Right renal pelvis (tissue), 4 donors: ENCODE measurements around the gene OR5B3. TPM values are rescaled to one million over a fixed set of nuclear protein-coding genes. Genes with fewer than 3 reads are reported as not detected.
"Not testable (repeated sequence)": the region's sequence is repeated elsewhere in the genome, so short reads cannot be mapped to it uniquely, and the experiment has no call there.

Source experiments
- DNase-seq, 4 donors: peaks; one replicate each; pipeline ENCODE4 v3.0.0-alpha.2; 2013; ENCODE audit warnings: low read depth in 4 of 4, low spot score in 3 of 4, missing footprints in 1 of 4
- polyA plus RNA-seq, 4 donors: library from polyadenylated mRNA; unstranded; fragments of 120-200 nt; gene quantifications; one replicate each; pipeline ENCODE4 v1.2.1, GENCODE V29; 2013; ENCODE audit not compliant: insufficient read length in 4 of 4

OR5B3 gene
- not detected for polyA plus RNA-seq

DNA sequence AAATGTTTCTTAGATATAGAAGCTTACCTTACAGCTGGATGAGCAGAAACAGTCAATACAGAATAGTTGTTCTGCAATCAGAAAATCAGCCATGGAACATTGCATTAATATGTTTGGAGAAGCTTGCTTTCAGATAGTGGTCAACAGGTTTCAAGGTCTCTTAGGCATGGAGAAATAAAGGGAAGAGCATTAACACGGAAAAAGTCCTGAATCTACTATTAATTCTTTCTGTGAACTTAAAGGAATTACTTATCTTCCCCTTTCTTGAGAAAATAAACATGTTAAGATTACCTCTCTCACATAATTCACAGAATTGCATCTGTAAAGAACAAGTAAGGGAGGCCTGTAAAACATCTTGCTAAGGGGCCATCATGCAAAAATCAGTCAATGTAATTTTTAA lies at the start of gene OR5B3:
Gene OR5B3, minus strand, starts transcription at position 101 of the 400 bp plus-strand sequence. CDS start 3,465 bp downstream, outside the sequence.
- no peak for DNase-seq

DNA sequence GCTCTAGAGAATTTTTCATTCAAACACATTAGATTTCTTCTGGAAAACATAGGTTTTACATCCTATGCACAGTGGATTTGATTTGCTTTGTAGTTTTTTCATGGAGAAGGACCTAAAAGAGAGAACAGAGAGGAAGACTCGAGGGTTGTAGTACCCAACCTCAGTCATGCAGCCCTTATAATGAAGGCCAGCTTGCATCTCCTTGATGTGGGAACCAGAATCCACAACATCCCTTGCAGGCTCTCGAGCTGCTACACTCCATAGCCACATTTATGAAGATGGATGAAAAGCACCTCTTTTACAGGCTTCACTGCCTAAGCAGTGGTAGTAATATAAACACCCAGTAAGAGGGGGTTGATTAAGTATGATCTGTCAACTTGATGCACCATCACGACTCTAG lies 44.9 kb upstream of the OR5B3 start:
- no peak for DNase-seq

DNA sequence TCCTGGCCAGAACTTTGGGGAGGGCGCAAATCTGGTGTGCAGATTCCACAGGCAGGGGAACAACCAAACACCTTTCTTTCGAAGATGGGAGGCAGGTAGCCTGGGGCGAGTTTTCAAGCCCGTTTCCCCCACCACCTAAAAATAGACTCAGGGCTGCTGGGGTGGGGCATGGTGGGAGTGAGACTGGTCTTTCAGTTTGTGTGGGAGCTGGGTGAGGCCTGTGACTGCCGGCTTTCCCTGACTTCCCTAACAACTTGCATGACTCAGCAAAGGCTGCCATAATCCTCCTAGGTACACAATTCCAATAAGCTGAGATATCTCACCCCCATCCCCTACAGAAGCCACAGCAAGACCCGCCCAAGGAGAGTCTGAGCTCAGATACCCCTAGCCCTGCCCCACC lies 39.6 kb upstream of the OR5B3 start:
- DNase-seq = no peak

DNA sequence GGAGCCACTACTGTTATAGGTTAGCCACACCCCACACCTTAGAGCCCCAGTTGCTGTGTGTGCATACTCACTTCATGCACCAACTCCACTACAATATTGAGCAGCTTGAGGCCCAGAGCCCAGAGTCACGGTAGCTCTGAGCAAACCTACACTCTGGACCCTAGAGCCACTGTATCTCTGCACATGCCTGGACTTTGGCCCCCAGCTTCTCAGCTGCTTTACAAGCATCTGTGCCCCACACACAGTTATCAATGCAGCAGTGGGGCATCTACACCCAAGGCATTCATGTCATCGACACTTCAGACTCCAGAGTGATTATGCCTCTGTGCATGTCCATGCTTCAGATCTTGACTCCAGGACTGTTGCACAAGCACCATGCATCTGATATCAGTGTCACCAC lies 37.6 kb upstream of the OR5B3 start:
- DNase-seq = no peak

DNA sequence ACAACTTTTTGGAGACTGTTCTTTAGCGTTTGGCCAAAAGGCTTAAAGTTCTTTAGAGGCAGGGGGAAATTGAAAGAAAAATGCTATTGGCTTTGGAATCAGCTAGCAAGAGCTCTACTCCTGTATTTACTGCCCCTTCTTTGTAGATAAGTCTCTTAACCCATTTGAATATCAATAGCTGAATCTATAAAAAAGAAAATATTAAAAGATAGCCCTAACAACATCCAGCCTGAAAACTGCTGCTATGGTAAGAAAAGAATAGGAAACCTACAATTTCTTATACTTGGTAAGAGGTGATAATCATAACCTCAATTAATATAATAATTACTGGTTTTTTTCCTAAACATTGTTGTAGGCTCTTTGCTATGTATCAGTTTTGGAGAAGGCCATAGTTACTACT lies 35.5 kb upstream of the OR5B3 start, which contains the start of gene OR5B12:
Gene OR5B12, minus strand, starts transcription at position 101 of the 400 bp plus-strand sequence. CDS start 2,085 bp downstream, outside the sequence.
- DNase-seq = no peak

DNA sequence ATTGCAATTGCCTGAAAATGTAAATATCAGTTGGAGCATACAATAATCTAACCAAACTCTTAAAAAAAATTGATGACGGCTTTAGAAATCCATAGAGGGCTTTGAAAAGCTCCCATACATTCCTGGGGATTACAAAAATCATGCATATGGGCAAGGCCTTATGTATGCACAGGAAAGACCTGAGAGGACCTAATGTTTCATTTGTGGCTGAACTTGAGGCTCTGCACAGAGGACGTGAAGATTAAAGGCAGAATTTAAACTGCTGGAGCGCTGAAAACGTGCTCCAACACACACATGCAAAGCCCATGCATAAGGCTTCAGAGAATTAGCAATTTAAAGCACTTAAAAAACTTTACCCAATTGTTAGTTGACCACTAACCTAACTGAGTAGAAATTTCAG lies 31.8 kb upstream of the OR5B3 start:
- no peak for DNase-seq

DNA sequence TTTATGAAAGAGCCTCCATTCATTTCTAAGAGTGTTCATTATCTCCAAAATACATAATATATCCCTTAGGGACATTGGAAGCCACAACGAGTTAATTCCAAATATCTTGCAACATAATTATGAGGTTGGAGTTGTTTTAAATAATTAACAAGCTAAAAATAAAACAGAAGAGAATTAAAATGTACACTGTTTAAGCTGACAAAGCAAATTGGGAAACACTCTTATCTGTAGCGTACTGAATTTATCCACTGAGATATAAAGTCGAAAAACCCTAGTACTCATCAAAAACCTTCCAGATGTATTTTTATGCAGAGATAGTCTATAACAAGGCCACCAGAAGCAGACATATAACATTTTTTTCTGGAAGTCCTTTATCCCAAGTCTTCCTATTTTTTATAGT lies 27.5 kb upstream of the OR5B3 start:
- no peak for DNase-seq

DNA sequence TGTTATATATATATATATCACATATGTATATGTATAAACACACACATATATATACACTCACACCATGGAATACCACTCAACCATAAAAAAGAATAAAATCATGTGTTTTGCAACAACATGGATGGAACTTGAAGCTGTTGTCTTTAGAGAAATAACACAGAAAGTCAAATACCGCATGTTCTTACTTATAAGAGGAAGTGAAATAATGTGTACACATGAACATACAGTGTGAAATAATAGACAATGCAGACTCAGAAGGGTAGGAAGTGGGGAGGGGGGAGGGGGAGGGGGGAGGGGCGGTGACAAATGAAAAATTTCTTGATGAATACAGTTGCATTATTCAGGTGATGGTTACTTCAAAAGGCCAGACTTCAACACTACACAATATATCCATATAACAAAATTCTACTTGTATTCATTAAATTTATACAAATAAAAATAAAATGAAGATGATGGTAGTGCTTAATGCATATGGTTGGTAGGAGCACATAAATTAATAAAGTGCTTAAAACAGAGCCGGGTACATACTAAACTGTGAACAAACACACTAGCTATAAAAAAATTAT lies 27.0 kb upstream of the OR5B3 start:
- no peak for DNase-seq

DNA sequence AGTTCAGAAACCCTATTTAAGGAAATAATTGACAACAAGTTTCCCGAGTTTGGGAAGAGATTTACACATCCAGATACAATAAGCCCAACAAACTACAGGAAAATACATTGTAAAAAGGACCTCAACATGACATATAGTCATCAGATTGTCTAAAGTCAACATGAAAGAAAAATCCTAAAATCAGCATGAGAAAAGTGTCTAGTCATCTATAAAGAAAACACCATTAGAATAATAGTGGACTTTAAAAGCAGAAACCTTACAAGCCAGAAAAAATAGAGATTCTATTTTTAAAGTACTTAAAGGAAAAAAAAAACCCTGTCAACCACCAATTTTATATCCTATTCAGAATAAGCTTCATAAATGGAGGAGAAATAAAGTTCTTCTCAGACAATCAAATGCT lies 22.6 kb upstream of the OR5B3 start:
- DNase-seq = no peak

DNA sequence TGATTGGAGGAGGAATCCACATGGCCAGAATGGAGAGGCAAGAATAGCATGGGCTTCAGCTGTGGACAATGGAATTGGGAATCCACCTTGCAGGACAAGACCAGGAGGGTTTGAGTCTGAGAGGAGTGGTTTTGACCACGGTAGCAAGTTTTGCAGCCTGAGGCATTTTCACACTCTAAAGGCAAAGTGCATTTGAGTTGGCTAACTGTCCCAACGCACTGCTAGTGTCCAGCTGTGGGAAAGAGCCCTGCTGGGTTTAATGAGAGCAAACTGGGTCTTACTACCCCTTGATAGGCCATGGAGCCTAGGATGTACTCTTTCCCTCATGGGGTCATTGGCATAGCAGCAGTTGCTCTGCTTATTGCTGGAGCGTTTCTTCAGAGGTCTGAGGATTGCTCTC lies 21.3 kb upstream of the OR5B3 start, which contains the start of gene OR5B2:
Gene OR5B2, minus strand, starts transcription at position 101 of the 400 bp plus-strand sequence. CDS start 4,860 bp downstream, outside the sequence.
- no peak for DNase-seq

DNA sequence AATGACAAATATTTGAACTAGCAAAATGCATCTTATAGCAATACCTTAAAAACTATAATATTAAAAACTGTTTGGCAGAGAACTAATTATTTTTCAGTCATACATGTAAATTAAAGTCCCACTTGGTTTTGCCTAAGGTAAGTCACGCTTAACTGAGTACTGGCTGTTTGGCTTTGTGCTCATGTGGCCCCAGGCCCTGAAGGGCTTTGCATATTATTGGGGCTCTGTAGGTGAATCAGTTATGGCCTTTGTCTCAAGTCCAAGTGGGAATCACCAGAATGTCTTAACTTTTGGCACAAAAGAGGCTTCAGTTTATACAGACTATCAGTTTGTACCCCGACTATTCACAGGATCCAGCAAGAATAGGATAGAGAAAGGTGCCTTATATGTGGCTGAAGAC lies 7.1 kb downstream of the OR5B3 start:
- DNase-seq = not testable (repeated sequence)

DNA sequence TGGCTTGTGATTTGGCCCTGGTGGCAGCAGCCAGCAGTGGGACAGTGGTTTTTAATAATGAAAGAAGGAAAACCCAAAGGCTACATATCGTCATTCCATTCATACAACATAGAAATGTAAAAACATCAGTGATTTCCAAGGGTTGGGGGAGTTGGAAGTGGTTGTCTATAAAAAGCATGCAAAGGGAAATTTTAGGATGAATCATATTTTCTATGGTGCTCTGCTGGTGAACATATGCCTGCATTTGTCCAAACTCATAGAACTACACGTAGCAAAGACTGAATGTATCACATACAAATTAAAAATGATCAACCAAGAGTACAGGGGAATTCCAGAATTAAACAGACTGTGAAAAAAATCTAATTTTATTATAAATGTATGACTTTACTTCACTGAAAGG lies 11.1 kb downstream of the OR5B3 start:
- DNase-seq = no peak

DNA sequence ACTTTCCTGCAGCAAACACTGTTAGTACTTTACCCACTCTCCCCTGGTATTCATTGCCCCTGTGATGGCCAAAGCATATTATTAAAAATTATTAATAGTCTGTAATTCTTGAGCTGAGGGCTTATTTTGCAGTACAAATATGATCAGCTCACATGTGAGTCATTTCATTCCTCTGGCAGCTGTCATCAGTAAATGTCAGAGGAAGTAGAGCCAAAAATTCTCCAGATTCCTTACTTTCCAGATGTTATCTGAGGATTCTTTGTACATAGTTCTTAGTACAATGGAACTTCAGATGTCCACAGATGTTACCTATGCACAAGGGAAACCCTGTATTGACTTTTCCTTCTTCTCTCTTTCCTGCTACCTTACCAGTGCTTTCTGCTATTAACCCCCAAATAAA lies 12.5 kb downstream of the OR5B3 start:
- no peak for DNase-seq

DNA sequence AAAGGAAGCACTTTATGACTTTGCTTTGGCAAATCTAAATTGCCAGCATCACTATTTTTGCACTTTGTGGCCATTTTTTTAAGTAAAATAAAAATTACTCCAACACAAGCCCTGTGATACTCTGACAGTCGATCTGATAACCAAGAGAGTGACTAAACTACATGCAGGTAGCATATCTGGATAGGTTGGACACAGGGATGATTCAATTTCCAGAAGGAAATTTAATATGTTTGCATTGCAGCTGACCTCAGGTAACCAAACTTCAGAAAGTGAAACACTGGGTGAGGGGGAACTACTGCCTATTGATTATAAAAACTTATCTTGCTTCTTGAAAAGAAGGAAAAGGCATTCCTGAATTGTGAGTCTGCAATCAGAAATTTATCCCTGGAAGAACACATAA lies 13.9 kb downstream of the OR5B3 start:
- DNase-seq = no peak

DNA sequence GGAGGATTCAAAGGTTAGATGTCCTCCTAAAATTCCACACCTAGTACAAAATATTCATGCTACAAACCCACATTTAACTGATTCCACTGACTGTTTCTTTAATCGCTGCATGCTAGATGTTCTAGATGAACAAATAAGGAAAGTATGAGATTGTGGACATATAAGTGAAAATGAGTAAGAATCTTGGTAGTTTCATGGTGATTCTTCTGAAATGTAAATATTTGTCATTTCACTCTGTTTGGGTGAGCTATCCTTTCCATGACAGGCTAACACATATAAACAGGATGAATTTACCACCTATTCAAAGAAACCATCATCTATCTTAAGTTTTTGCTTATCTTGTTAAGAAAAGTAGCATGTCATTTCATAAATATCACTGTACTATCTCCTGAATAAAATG lies 14.8 kb downstream of the OR5B3 start:
- DNase-seq = no peak

DNA sequence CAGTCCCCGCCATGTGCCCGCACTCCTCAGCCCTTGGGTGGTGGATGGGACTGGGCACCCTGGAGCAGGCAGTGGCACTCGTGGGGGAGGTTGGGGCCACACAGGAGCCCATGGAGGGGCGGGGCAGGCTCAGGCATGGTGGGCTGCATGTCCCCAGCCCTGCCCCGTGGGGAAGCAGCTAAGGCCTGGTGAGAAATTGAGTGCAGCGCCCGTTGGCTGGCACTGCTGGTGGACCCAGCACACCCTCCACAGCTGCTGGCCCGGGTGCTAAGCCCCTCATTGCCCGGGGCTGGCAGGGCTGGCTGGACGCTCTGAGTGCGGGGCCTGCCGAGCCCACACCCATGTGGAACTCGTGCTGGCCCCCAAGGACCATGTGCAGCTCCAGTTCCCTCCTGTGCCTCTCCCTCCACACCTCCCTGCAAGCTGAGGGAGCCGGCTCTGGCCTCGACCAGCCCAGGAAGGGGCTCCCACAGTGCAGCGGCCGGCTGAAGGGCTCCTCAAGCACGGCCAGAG lies 16.1 kb downstream of the OR5B3 start:
- no peak for DNase-seq

DNA sequence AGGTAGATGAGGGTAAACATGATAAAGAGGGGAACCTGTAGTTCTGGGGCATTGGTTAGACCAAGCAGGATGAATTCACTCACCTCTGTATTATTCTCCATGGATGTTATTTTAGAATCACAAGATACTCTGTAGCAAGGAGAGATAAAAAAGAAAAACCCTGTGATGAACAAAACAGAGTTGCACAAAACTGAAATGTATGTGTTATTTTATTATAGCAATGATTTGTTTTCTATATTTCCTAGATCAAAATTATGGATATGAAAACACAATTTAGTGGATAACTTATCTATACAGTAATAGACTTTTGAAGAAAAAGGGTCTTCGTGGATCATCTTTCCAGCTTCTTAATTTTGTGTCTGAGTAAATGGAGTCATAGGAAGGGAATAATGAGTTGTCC lies 47.7 kb downstream of the OR5B3 start, which contains the start of gene OR5B17:
Gene OR5B17, minus strand, starts transcription at position 101 of the 400 bp plus-strand sequence. Its CDS starts 0 bp downstream, at position 101.
- DNase-seq = no peak

DNA sequence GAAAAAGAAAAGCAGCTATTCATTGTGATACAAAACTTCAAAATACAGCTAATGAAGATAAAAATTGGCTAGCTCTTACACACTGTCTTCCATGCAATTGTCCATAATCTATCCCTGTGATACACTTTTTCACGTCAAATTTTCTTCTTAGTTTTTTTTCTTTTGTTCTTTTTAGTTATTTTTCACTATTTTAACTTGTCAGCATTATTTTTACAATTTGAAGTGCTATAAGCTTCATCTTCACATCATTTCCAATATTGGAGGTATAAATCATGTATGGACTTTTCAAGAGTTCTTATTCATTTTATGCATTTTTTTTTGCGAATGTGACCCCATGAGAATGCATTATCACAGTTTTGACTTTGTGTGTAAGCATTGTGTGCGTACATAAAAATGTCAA lies 51.9 kb downstream of the OR5B3 start:
- DNase-seq = no peak
